NT2/D1 (cell line): ENCODE results near the gene TSPAN9.

ENCODE experiments used
- SUZ12 ChIP-seq: IDR thresholded peaks from 2 replicates; pipeline ENCODE4 v1.6.1; 2011; ENCODE audit not compliant: insufficient read length, insufficient read depth; ENCODE audit errors: extremely low read depth
- YY1 ChIP-seq: IDR thresholded peaks from 2 replicates; pipeline ENCODE4 v1.6.1; 2011; ENCODE audit not compliant: insufficient read length, insufficient read depth
- ZNF274 ChIP-seq: IDR thresholded peaks from 2 replicates; pipeline ENCODE4 v1.6.1; 2011; ENCODE audit warnings: mild to moderate bottlenecking, low read depth, low read length

DNA sequence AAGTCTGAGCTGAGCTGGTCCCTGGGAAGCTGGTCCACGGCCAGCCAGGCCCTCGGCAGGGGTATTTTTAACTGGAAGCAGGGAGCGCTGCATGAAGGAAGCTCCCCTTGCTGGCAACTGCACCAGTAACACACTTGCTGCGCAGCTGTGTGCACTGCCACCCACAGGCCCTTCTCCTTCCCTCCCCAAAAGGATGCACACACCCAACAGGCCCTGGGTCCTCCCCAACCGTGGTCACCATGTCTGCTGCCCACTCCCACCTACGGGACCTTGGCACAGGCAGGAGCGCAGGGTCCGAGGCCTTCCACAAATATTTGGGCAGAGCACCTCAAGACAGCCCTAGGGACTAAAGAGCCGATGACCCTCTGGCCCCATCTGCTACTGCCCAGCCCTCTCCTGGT, 256.8 kb downstream of the TSPAN9 start:
- TF ChIP-seq YY1 (no peak), ZNF274 (no peak), SUZ12 (no peak)
